GM18499 (cell line): ENCODE data around the gene BAD.

Experiments used
- ATAC-seq: cut with Tn5 transposase; IDR thresholded peaks from one replicate; pipeline ENCODE4 v1.9.1; 2021; ENCODE audit warnings: moderate number of reproducible peaks; ENCODE audit not compliant: insufficient read depth, unreplicated experiment

The BAD gene

GRCh38 chr11:64233913-64234586 lies 50.4 kb downstream of the BAD start, which contains the start of gene VEGFB:
VEGFB (plus strand) TSS chr11:64234584; CDS start chr11:64234834, 250 bp downstream.
- ATAC-seq, result no peak

GRCh38 chr11:64232967-64233315 lies 51.5 kb downstream of the BAD start:
- no peak for ATAC-seq

- no peak for ATAC-seq
These were observed 52.1 kb downstream of the BAD start for GRCh38 chr11:64232182-64232966.

GRCh38 chr11:64231546-64231945 lies 52.9 kb downstream of the BAD start:
- ATAC-seq, result no peak

- ATAC-seq, result no peak
These were observed 53.5 kb downstream of the BAD start for GRCh38 chr11:64230985-64231365.

GRCh38 chr11:64230171-64230984 lies 54.1 kb downstream of the BAD start, which contains the start of gene DNAJC4:
DNAJC4 (plus strand) TSS chr11:64230548; CDS start chr11:64230855, 307 bp downstream.
- no peak for ATAC-seq

- no peak for ATAC-seq
These were observed 54.7 kb downstream of the BAD start for GRCh38 chr11:64229744-64230170.

GRCh38 chr11:64229090-64229743 lies 55.2 kb downstream of the BAD start:
- no peak for ATAC-seq

GRCh38 chr11:64227405-64227956 lies 57.0 kb downstream of the BAD start:
- ATAC-seq, result no peak

GRCh38 chr11:64226507-64227051 lies 57.9 kb downstream of the BAD start:
- ATAC-seq, result no peak

GRCh38 chr11:64225608-64226506 lies 58.6 kb downstream of the BAD start, which contains the start of the genes NUDT22 and TRPT1:
NUDT22 (plus strand) TSS chr11:64226274; CDS start chr11:64226653, 379 bp downstream.
TRPT1 (minus strand) TSS chr11:64226186; CDS start chr11:64225860, 326 bp downstream.
- no peak for ATAC-seq

GRCh38 chr11:64224891-64225607 lies 59.4 kb downstream of the BAD start:
- no peak for ATAC-seq

GRCh38 chr11:64224151-64224890 lies 60.1 kb downstream of the BAD start:
- ATAC-seq, result no peak

- no peak for ATAC-seq
These were observed 61.3 kb downstream of the BAD start for GRCh38 chr11:64223001-64223651.

- no peak for ATAC-seq
These were observed 61.8 kb downstream of the BAD start for GRCh38 chr11:64222651-64223000.

GRCh38 chr11:64220798-64221197 lies 63.7 kb downstream of the BAD start:
- ATAC-seq, result no peak

- no peak for ATAC-seq
These were observed 64.2 kb downstream of the BAD start for GRCh38 chr11:64220271-64220670.
